Rectal smooth muscle tissue (tissue), 1 donor: ENCODE data around the gene COL28A1.

Experiments used
- H3K27ac ChIP-seq: one replicate; pipeline ENCODE4 v1.7.0; 2013; ENCODE audit warnings: low read depth, low read length, inconsistent platforms
- H3K27me3 ChIP-seq: one replicate; pipeline ENCODE4 v1.7.0; 2013; ENCODE audit warnings: low read length; ENCODE audit not compliant: control insufficient read depth, insufficient read depth
- H3K36me3 ChIP-seq: one replicate; pipeline ENCODE4 v1.7.0; 2013; ENCODE audit warnings: low read length; ENCODE audit not compliant: control insufficient read depth, insufficient read depth
- H3K4me1 ChIP-seq: one replicate; pipeline ENCODE4 v1.7.0; 2013; ENCODE audit warnings: low read length; ENCODE audit not compliant: control insufficient read depth, insufficient read depth
- H3K4me3 ChIP-seq: one replicate; pipeline ENCODE4 v1.7.0; 2013; ENCODE audit warnings: low read length
- H3K9ac ChIP-seq: one replicate; pipeline ENCODE4 v1.7.0; 2013; ENCODE audit warnings: low read length

The COL28A1 gene

DNA sequence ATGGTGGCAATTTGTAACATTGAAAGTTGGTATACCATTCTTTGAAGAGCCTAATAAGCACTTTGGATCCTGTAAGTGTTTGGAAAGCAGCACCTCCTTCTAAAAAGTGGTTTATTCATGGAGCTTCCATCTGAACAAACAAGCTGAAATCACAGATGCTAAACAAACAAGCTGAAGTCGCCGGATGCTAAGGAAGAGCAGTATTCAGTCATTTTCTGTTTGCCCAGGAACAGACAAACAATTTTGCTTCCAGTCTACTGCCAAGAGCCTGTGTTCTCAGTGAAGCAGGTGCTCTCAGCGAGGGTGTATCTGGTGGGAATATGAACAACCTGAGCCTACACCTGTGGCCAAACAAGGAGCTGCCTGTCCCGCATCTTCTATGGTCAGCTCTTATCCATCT lies 6.3 kb downstream of the COL28A1 start:
- H3K9ac ChIP-seq = no peak overlapping the region
- no peak overlapping the region for H3K4me3 ChIP-seq
- no peaks in the 10 kb centered on the region for H3K36me3 ChIP-seq
- H3K27me3 ChIP-seq = no peaks in the 10 kb centered on the region
- H3K27ac ChIP-seq = no peak overlapping the region
- no peaks in the 10 kb centered on the region for H3K4me1 ChIP-seq

DNA sequence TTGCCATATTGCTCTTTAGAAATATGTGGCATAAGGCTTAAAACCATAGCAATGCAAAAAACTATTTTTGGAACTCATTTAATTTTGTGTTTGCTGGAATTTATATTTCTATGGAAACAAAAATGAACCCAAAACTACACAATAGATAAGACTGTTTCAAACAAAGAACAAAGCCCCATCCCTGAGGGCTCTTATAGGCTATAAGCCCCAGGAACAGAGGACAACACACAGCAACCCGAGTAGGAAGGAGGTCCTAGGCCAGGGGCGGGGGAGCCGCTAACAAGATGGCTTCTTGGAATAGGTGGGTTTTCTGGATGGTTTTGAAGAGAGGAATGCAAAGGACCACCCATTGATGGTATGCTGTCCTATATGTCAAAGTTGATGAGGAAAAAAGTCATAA lies 8.6 kb downstream of the COL28A1 start:
- H3K27ac ChIP-seq = no peak overlapping the region
- no peaks in the 10 kb centered on the region for H3K27me3 ChIP-seq
- no peaks in the 10 kb centered on the region for H3K36me3 ChIP-seq
- H3K4me1 ChIP-seq = no peaks in the 10 kb centered on the region
- no peak overlapping the region for H3K9ac ChIP-seq
- H3K4me3 ChIP-seq = no peak overlapping the region

DNA sequence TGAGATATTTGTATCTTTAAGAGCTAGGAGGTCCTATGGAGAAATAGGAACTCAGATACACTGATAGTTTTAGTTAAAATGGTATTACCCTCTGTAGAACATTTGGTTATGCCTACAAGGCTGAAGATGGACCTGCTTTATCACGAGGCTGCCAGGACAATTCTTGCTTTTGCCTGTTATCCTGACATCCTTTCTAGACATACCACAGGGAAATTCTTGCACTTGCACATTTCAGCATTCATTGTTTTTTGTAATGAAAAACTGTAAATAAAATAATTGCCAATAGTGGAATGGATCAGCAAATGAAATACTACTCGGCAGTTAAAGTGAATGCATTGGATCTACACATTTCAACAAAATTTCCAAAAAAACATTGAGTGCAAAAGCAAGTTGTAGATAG lies 9.7 kb downstream of the COL28A1 start:
- H3K4me1 ChIP-seq = no peaks in the 10 kb centered on the region
- no peak overlapping the region for H3K27ac ChIP-seq
- H3K4me3 ChIP-seq = no peak overlapping the region
- H3K36me3 ChIP-seq = no peaks in the 10 kb centered on the region
- no peaks in the 10 kb centered on the region for H3K27me3 ChIP-seq
- H3K9ac ChIP-seq = no peak overlapping the region

- Histone ChIP-seq H3K27ac (no peak overlapping the region), H3K36me3 (no peaks in the 10 kb centered on the region), H3K4me1 (no peaks in the 10 kb centered on the region), H3K9ac (no peak overlapping the region), H3K27me3 (no peaks in the 10 kb centered on the region), H3K4me3 (no peak overlapping the region)
Observed at GRCh38 chr7:7524121-7524520, 11.6 kb downstream of the COL28A1 start.

- Histone ChIP-seq H3K4me3 (no peak overlapping the region), H3K36me3 (no peaks in the 10 kb centered on the region), H3K27ac (no peak overlapping the region), H3K9ac (no peak overlapping the region), H3K4me1 (no peaks in the 10 kb centered on the region), H3K27me3 (no peaks in the 10 kb centered on the region)
Observed at GRCh38 chr7:7522421-7522820, 13.3 kb downstream of the COL28A1 start.

GRCh38 chr7:7521259-7521658 lies 14.4 kb downstream of the COL28A1 start:
- Histone ChIP-seq H3K27ac (no peak overlapping the region), H3K36me3 (no peaks in the 10 kb centered on the region), H3K27me3 (no peaks in the 10 kb centered on the region), H3K9ac (no peak overlapping the region), H3K4me1 (no peaks in the 10 kb centered on the region), H3K4me3 (no peak overlapping the region)

DNA sequence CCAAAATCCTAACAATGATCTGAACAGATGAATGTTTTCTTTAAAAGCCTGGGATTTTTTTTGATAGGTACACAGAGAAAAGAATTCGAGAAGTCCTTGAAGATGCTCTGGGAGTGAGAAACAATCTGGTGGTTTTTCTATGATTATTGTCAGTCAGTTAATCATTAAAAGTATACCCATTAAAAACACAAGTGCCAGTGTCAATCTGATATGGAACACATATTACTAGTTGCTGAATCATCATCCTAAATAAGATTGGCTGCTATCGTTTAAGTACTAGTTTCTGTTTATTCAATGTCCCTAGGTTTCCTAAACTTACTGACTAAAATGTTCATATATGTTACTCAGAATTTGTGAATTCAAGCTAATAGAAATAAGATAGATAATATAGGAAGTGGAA lies 16.1 kb downstream of the COL28A1 start:
- Histone ChIP-seq H3K9ac (no peak overlapping the region), H3K27me3 (no peaks in the 10 kb centered on the region), H3K4me3 (no peak overlapping the region), H3K36me3 (no peaks in the 10 kb centered on the region), H3K27ac (no peak overlapping the region), H3K4me1 (no peaks in the 10 kb centered on the region)

- H3K27ac ChIP-seq = no peak overlapping the region
- H3K27me3 ChIP-seq = no peaks in the 10 kb centered on the region
- no peaks in the 10 kb centered on the region for H3K36me3 ChIP-seq
- H3K4me3 ChIP-seq = no peak overlapping the region
- H3K4me1 ChIP-seq = no peaks in the 10 kb centered on the region
- H3K9ac ChIP-seq = no peak overlapping the region
Observed at GRCh38 chr7:7519056-7519455, 16.6 kb downstream of the COL28A1 start.

DNA sequence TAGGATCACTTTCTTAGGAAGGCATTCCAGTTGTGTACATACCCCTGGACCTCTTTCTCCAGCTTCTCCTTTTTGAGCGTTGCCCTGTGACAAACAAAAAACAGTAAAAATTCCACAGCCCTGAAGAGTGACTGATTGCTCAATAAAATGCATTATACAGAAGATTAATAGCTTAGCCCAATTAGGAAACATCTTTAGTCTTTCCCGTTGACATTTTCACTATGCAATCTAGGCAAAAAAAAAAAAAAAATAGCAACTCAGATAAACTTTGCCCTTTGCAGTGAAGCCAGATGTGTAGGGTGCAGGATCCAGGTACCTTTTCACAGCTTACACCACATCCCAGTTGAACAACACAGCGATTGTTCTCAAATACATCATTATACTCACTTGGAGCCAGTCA lies 17.9 kb downstream of the COL28A1 start:
- H3K27me3 ChIP-seq = no peaks in the 10 kb centered on the region
- no peaks in the 10 kb centered on the region for H3K36me3 ChIP-seq
- H3K9ac ChIP-seq = no peak overlapping the region
- peaks cover 2% of the 10 kb centered on the region for H3K4me1 ChIP-seq
- no peak overlapping the region for H3K27ac ChIP-seq
- H3K4me3 ChIP-seq = no peak overlapping the region

DNA sequence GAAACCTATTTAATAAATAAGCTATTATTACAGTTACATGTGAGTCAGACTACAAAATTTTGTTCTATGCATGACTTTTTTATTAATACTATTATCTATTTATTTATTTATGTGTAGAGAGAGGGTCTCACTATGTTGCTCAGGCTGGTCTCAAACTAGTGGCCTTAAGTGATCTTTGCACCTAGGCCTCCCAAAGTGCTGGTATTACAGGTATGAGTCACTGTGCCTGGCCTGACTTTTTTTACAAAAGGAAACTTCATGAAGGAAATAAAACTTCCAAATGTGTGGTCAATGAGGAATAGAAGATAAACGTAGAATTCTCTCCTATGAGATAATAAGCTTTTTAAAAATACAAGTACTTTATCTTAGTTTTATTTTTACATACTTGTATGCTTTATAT lies 19.0 kb downstream of the COL28A1 start:
- Histone ChIP-seq H3K27ac (no peak overlapping the region), H3K4me3 (no peak overlapping the region), H3K9ac (no peak overlapping the region), H3K4me1 (peaks cover 2% of the 10 kb centered on the region), H3K36me3 (no peaks in the 10 kb centered on the region), H3K27me3 (no peaks in the 10 kb centered on the region)

DNA sequence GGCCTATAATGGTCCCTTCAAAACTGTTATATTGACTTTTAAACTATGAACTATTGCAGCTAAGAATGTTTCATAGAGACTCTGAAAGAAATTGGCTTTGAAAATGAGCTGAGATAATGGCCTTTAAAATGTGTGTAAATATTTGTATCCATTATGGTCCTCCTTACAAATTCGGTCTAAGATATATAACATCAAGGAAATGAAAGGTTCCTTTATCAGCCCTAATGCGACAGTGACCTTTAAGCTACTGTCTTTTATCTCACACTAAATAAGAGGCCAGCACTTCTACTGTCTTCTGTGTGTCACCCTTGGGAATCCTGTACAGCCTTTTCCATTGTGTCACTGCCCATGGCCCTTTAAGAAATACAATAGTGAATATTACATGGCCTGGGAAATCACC lies 19.5 kb downstream of the COL28A1 start:
- H3K4me3 ChIP-seq = no peak overlapping the region
- no peak overlapping the region for H3K27ac ChIP-seq

GRCh38 chr7:7512861-7513597 lies 22.6 kb downstream of the COL28A1 start:
- no peaks in the 10 kb centered on the region for H3K36me3 ChIP-seq
- no peaks in the 10 kb centered on the region for H3K27me3 ChIP-seq
- no peak overlapping the region for H3K4me3 ChIP-seq
- H3K9ac ChIP-seq = no peak overlapping the region
- peaks cover 2% of the 10 kb centered on the region for H3K4me1 ChIP-seq
- H3K27ac ChIP-seq = no peak overlapping the region

More for the DNA sequence above, 19.5 kb downstream of the COL28A1 start:
- Histone ChIP-seq H3K9ac (no peak overlapping the region), H3K36me3 (no peaks in the 10 kb centered on the region), H3K4me1 (peaks cover 2% of the 10 kb centered on the region), H3K27me3 (no peaks in the 10 kb centered on the region)

DNA sequence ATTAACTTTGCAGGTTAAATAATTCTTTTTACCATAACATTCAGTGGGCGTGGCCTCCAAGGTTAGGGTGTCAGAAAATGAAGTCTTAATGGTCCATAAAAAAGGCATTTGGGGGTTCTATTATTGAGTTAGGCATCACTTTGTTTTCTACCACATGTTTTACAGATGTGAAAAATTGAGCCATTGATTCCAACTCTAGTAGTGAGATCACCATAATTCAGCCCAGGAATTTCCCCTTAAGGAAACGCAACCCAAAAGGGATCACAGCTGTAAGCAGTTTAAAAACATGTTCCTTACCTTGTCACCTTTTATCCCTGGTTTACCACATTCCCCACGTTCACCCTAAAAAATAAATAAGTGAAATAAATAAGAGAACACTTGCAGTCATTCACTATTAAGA lies 24.9 kb downstream of the COL28A1 start:
- no peaks in the 10 kb centered on the region for H3K27me3 ChIP-seq
- no peak overlapping the region for H3K9ac ChIP-seq
- no peaks in the 10 kb centered on the region for H3K36me3 ChIP-seq
- no peak overlapping the region for H3K4me3 ChIP-seq
- peaks cover 2% of the 10 kb centered on the region for H3K4me1 ChIP-seq
- no peak overlapping the region for H3K27ac ChIP-seq
